HG03571 (cell line): ENCODE data around the gene IRAK1BP1.
"Not testable (repeated sequence)": the region's sequence is repeated elsewhere in the genome, so short reads cannot be mapped to it uniquely, and the experiment has no call there.

Source experiments
- ATAC-seq: cut with Tn5 transposase; IDR thresholded peaks from one replicate; pipeline ENCODE4 v1.9.1; 2021; ENCODE audit not compliant: unreplicated experiment

IRAK1BP1 gene

DNA sequence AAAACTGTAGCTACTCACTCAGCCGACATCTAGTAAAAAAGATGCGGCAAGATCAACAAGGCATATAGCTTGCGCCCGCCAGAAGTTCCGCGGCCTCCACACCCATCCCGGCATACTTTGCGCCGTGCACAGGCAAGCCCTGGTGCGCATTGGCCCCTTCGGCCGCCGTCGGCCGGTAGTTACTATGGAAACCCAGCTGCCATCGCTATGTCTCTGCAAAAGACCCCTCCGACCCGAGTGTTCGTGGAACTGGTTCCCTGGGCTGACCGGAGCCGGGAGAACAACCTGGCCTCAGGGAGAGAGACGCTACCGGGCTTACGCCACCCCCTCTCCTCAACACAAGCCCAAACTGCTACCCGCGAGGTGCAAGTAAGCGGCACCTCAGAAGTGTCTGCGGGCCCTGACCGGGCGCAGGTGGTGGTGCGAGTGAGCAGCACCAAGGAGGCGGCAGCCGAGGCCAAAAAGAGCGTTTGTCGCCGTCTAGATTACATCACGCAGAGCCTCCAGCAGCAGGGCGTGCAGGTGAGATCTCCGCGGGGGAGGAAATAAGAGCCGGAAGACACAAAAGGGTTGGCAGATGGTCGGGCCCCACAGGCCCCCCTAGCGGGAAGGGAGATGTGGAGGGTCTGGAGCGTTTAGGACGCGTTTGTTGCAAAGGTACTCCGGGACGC, at the start of gene IRAK1BP1:
IRAK1BP1 (plus strand) TSS at position 182 of the 671 bp plus-strand sequence; CDS start at position 208, 26 bp downstream.
- ATAC-seq = peak; percentile 98

GRCh38 chr6:78824045-78824444, 43.3 kb upstream of the IRAK1BP1 start:
- ATAC-seq = no peak

GRCh38 chr6:78829407-78829806, 37.9 kb upstream of the IRAK1BP1 start:
- ATAC-seq = no peak

- no peak for ATAC-seq
Measured at GRCh38 chr6:78830805-78831204, 36.5 kb upstream of the IRAK1BP1 start.

GRCh38 chr6:78831492-78831891, 35.9 kb upstream of the IRAK1BP1 start:
- no peak for ATAC-seq

GRCh38 chr6:78832091-78832808, 35.1 kb upstream of the IRAK1BP1 start:
- no peak for ATAC-seq

DNA sequence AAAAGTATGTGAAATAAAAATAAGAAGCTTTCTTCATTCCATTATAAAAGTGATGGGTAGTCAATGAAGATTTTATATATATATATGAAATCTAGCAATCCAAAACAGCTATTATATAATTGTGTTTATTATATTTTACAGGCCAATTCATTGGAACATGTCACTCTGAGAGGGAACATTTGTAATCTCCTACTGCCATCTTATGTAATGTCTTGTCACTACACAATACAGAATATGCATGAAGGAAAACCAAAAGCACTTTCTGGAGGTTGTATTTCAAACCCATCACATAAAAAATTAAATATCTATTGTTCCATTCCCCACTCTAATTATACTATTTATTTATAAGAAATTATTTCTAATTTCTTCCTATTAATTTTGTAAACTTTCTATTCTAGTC, 31.5 kb upstream of the IRAK1BP1 start:
- ATAC-seq = no peak

GRCh38 chr6:78836598-78836997, 30.8 kb upstream of the IRAK1BP1 start:
- no peak for ATAC-seq

DNA sequence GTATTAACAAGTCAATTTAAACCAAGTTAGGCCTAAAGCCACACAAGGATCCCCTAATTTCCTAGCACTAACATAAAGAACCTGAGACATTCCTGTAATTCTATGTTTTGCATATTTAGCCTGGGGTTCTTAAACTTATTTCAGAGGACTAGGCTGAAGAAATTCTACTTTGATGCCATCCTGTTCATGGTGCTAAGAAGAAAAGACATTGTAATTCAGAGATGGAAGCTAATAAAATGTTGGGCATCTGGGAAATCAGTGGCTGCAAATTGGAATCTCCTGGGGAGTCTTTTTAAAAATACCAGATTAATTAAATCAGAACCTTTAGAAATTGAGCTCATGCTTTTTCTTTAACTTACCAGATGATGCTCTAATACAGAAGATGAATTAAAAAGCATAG, 26.2 kb upstream of the IRAK1BP1 start:
- no peak for ATAC-seq

GRCh38 chr6:78842953-78843352, 24.4 kb upstream of the IRAK1BP1 start:
- ATAC-seq = no peak

- no peak for ATAC-seq
Measured at GRCh38 chr6:78844899-78845298, 22.5 kb upstream of the IRAK1BP1 start.

- ATAC-seq = no peak
Measured at GRCh38 chr6:78845567-78845966, 21.8 kb upstream of the IRAK1BP1 start.

- no peak for ATAC-seq
Measured at GRCh38 chr6:78850621-78851020, 16.7 kb upstream of the IRAK1BP1 start.

DNA sequence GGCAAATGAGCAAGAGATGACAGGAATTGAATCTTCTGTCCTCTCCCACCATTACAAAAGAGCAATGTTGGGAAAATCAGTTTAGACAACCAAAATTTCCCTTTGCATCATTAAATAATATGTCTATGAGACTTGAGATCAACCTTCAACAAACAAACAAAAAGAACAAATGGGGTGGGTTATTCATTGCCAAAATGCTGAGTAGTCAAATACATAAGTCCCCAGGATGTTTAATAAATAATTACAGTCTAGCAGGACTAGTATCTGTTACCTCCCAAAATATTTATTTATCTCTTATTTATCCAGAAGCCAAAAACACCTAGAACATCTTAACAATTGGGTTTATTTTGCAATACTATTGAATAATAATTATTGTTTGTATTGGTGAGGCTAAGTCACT, 16.2 kb upstream of the IRAK1BP1 start:
- ATAC-seq = no peak

- no peak for ATAC-seq
Measured at GRCh38 chr6:78854546-78854945, 12.8 kb upstream of the IRAK1BP1 start.

- ATAC-seq = not testable (repeated sequence)
Measured at GRCh38 chr6:78858339-78858938, 8.9 kb upstream of the IRAK1BP1 start.

DNA sequence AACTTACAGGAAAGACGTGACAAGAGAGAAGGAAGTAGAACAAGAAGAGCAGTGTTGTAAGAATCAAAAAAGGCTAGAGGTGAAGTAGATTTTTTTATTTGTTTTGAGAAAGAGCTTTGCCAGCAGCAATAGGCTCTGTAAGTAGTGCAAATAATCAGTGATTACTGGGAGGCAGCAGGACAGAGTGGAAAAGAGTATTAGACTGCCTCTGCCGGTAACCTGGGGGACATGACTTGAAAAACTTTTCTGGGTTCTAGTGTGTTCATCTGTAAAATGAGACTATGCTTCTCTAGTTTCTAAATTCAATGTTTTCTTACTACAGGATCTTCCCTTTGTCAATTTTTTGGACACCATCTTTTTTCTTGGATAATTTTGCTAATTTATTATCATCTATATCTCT, 5.8 kb upstream of the IRAK1BP1 start:
- no peak for ATAC-seq

DNA sequence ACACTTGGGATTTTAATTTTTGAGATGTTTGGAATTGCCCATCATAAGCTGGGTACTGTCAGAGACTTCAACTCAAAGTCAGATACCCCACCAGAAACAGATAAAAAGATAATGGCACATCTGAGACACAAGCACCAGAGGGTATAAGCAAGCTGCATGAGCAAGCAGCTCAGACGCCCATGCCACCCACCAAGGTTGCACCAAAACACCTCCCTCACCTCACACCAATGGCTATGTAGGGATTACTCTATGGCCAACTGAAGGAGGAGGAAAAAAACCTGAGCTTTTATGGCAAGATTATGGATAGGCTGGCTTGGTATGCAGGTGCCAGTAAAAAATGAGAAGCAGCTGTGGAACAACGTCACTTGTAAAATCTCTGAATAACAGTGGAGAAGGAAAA, 3.8 kb upstream of the IRAK1BP1 start:
- ATAC-seq = no peak

DNA sequence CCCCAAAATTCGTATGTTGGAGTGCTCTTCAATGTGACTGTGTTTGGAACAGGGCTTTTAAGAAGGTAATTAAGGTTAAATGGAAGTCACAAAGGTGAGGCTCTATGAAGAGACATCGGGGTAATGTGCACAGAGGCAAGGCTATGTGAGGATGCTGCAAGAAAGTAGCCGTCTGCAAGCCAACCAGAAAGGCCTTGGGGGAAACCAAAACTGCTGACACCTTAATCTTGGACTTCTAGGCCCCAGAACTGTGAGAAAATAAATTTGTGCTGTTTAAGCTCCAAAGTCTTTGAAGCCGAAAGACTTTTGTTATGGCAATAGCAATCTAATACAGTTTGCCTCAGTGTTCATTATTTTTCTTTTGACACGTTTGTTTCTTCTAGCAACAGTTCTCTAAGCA, 2.4 kb upstream of the IRAK1BP1 start:
- ATAC-seq = no peak

- peak; percentile 37 for ATAC-seq
Measured at GRCh38 chr6:78867020-78867369, 356 bp upstream of the IRAK1BP1 start.

DNA sequence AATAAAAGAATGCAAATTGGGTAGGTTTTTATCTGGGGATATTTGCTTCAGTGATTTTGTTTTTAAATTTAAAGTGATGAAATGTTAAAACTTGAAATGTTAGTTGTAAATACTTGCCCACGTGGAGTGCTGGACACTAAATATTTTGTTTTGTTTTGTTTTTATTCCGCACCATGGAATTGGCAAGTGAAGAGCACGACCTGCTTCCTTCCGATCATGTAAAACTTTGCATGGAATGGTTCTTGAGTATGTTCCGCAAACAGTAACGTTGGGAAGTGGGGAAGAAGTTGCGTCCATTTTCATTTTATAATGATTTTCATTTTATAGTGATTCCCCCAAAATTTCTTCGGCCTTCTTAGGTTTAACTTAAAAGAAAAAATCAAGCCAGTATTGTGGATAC, 765 bp downstream of the IRAK1BP1 start:
- no peak for ATAC-seq

GRCh38 chr6:78875505-78875904, 8.2 kb downstream of the IRAK1BP1 start:
- ATAC-seq = no peak
